Measurements from ENCODE around the gene CCL25. TPM values are rescaled to one million over a fixed set of nuclear protein-coding genes. Genes with fewer than 3 reads are reported as not detected.
"Not testable (repeated sequence)": the region's sequence is repeated elsewhere in the genome, so short reads cannot be mapped to it uniquely, and the experiment has no call there.

CCL25 gene
- polyA plus RNA-seq, 1 donor = 1,345 TPM

GRCh38 chr19:8023371-8023770 is 29.2 kb upstream of the CCL25 start:
- H3K9me3 ChIP-seq (ENCODE audit: control insufficient read depth, low read depth, low read length) = no peaks in the 10 kb centered on the region
- DNase-seq = no peak
- H3K27ac ChIP-seq (ENCODE audit: low read length) = no peak overlapping the region
- 91% methylated on average over 4 of the region's 5 CpGs for WGBS (ENCODE audit: insufficient coverage, low lambda C conversion rate)
- no peaks in the 10 kb centered on the region for H3K27me3 ChIP-seq (ENCODE audit: control insufficient read depth, insufficient read depth, low read length)
- no peak overlapping the region for H3K4me3 ChIP-seq (ENCODE audit: low read length)
- peaks cover 12% of the 10 kb centered on the region for H3K4me1 ChIP-seq (ENCODE audit: control insufficient read depth, insufficient read depth, low read length)
- H3K36me3 ChIP-seq (ENCODE audit: control insufficient read depth, insufficient read depth, low read length) = no peaks in the 10 kb centered on the region

DNA sequence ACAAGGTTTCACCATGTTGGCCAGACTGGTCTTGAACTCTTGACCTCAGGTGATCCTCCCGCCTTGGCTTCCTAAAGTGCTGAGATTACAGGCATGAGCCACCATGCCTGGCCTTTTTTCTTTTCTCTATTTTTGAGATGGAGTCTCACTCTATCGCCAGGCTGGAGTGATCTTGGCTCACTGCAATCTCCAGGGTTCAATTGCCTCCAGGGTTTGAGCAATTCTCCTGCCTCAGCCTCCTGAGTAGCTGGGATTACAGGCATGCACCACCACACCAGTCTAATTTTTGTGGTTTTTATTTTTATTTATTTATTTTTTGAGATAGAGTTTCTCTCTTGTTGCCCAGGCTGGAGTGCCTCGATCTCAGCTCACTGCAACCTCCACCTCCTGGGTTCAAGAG is 28.3 kb upstream of the CCL25 start:
- peaks cover 21% of the 10 kb centered on the region for H3K4me1 ChIP-seq (ENCODE audit: control insufficient read depth, insufficient read depth, low read length)
- not testable (repeated sequence) for DNase-seq; H3K36me3 ChIP-seq (ENCODE audit: control insufficient read depth, insufficient read depth, low read length); H3K4me3 ChIP-seq (ENCODE audit: low read length); H3K27me3 ChIP-seq (ENCODE audit: control insufficient read depth, insufficient read depth, low read length); H3K9me3 ChIP-seq (ENCODE audit: control insufficient read depth, low read depth, low read length); H3K27ac ChIP-seq (ENCODE audit: low read length)
- 100% methylated on average over 1 of the region's 3 CpGs for WGBS (ENCODE audit: insufficient coverage, low lambda C conversion rate)

DNA sequence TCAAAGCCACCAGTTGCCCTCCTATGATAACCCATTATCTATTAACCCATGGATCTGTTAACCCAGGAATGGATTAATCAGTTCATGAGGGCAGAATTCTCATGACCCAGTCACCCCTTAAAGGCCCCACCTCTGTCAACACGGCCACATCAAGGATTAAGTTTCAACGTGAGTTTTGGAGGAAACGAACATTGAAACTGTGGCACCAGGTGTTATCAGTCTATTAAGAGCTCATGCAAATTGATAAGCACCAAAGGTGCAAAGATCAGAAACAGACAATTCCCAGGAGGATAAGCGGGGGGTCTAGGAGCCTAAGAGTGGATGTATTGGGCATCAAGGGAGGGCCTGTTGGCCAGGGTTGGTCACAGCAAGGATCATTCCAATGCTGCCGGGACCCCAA is 27.2 kb upstream of the CCL25 start:
- Histone ChIP-seq H3K36me3 (ENCODE audit: control insufficient read depth, insufficient read depth, low read length) (no peaks in the 10 kb centered on the region), H3K27ac (ENCODE audit: low read length) (peak overlapping the region; percentile 11), H3K27me3 (ENCODE audit: control insufficient read depth, insufficient read depth, low read length) (no peaks in the 10 kb centered on the region), H3K4me3 (ENCODE audit: low read length) (no peak overlapping the region), H3K4me1 (ENCODE audit: control insufficient read depth, insufficient read depth, low read length) (peaks cover 26% of the 10 kb centered on the region), H3K9me3 (ENCODE audit: control insufficient read depth, low read depth, low read length) (no peaks in the 10 kb centered on the region)
- no CpG with 5 or more reads among the region's 5 CpGs for WGBS (ENCODE audit: insufficient coverage, low lambda C conversion rate)
- DNase-seq = peak; percentile 62 to 92

DNA sequence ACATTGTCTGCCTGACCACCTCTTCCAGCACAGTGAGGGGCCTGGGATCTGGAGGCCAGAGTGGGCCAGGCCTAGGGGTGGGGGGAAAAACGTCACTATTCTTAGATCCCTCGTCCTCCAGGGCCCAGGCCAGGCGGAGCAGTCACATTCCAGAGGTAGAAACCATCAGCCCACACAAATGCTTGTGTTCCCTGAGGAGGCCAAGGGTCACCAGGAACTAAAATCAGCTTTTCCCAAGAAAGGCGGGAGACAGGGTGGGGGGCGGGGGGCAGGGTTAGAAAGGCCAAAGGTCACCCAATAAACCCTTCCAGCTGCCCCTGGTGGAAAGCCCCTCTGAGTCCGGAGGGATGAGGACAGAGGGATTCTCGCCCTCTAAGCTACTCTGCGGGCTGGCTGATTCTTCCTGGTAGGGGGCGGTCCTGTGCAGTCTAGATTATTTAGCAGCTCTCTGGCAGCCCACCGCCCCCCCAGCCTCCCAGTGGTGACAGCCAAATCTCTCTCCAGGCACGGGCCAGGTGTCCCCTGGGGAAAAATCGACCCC is 23.5 kb upstream of the CCL25 start:
- H3K27ac ChIP-seq (ENCODE audit: low read length) = peak overlapping the region; percentile 81
- H3K4me1 ChIP-seq (ENCODE audit: control insufficient read depth, insufficient read depth, low read length) = peaks cover 47% of the 10 kb centered on the region
- WGBS (ENCODE audit: insufficient coverage, low lambda C conversion rate) = no CpG with 5 or more reads among the region's 12 CpGs
- no peak overlapping the region for H3K4me3 ChIP-seq (ENCODE audit: low read length)
- H3K9me3 ChIP-seq (ENCODE audit: control insufficient read depth, low read depth, low read length) = peaks cover 4% of the 10 kb centered on the region
- peak; percentile 58 to 84 for DNase-seq
- H3K27me3 ChIP-seq (ENCODE audit: control insufficient read depth, insufficient read depth, low read length) = no peaks in the 10 kb centered on the region
- no peaks in the 10 kb centered on the region for H3K36me3 ChIP-seq (ENCODE audit: control insufficient read depth, insufficient read depth, low read length)

DNA sequence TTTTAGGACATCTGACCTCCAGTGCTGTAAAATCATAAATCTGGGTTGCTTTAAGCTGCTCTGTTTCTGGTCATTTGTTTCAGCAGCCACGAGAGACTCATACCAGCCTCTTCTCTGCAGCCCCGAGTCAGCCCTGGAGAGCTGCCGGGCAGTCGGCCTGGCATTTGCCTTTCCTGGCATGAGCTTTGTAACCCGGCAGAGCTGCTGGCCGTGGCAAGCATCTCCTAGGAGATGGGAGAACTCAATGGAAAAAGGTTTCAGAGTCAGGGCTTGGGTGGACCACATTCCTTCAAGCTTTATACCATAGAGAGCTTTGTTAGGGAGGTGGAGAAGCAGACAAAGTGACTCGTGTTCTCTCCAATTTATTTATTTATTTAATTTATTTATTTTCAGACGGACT is 21.6 kb upstream of the CCL25 start:
- peaks cover 4% of the 10 kb centered on the region for H3K9me3 ChIP-seq (ENCODE audit: control insufficient read depth, low read depth, low read length)
- H3K36me3 ChIP-seq (ENCODE audit: control insufficient read depth, insufficient read depth, low read length) = no peaks in the 10 kb centered on the region
- H3K27ac ChIP-seq (ENCODE audit: low read length) = no peak overlapping the region
- no peak overlapping the region for H3K4me3 ChIP-seq (ENCODE audit: low read length)
- H3K4me1 ChIP-seq (ENCODE audit: control insufficient read depth, insufficient read depth, low read length) = peaks cover 52% of the 10 kb centered on the region
- no peak for DNase-seq
- no peaks in the 10 kb centered on the region for H3K27me3 ChIP-seq (ENCODE audit: control insufficient read depth, insufficient read depth, low read length)
- no CpG with 5 or more reads among the region's 8 CpGs for WGBS (ENCODE audit: insufficient coverage, low lambda C conversion rate)

GRCh38 chr19:8033287-8034177 is 19.0 kb upstream of the CCL25 start:
- H3K9me3 ChIP-seq (ENCODE audit: control insufficient read depth, low read depth, low read length); H3K27me3 ChIP-seq (ENCODE audit: control insufficient read depth, insufficient read depth, low read length); H3K36me3 ChIP-seq (ENCODE audit: control insufficient read depth, insufficient read depth, low read length); H3K4me3 ChIP-seq (ENCODE audit: low read length): not testable (repeated sequence)
- WGBS (ENCODE audit: insufficient coverage, low lambda C conversion rate) = 20% methylated on average over 1 of the region's 22 CpGs
- peak; percentile 76 to 91 for DNase-seq
- peak overlapping the region; percentile 82 for H3K27ac ChIP-seq (ENCODE audit: low read length)
- peaks cover 49% of the 10 kb centered on the region for H3K4me1 ChIP-seq (ENCODE audit: control insufficient read depth, insufficient read depth, low read length)

DNA sequence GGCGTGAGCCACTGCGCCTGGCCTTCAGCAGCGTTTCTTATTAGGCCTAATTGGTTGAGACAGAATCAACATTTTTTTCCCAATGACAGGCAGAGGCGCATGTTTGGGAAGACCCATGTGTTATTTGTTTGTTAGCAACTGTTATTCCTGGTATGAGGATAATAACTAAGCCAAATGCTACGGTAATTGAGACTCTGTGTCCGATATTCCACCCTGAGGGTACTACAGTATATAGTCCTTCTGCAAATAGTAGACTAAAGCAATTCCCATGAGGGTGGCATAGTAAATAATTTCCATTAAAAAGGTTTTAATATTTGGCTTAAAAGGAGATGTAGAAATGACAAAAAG is 18.4 kb upstream of the CCL25 start:
- DNase-seq = no peak
- peak overlapping the region; percentile 82 for H3K27ac ChIP-seq (ENCODE audit: low read length)
- peaks cover 4% of the 10 kb centered on the region for H3K9me3 ChIP-seq (ENCODE audit: control insufficient read depth, low read depth, low read length)
- no CpG with 5 or more reads among the region's 6 CpGs for WGBS (ENCODE audit: insufficient coverage, low lambda C conversion rate)
- no peaks in the 10 kb centered on the region for H3K36me3 ChIP-seq (ENCODE audit: control insufficient read depth, insufficient read depth, low read length)
- peaks cover 44% of the 10 kb centered on the region for H3K4me1 ChIP-seq (ENCODE audit: control insufficient read depth, insufficient read depth, low read length)
- no peaks in the 10 kb centered on the region for H3K27me3 ChIP-seq (ENCODE audit: control insufficient read depth, insufficient read depth, low read length)
- no peak overlapping the region for H3K4me3 ChIP-seq (ENCODE audit: low read length)

- peaks cover 44% of the 10 kb centered on the region for H3K4me1 ChIP-seq (ENCODE audit: control insufficient read depth, insufficient read depth, low read length)
- H3K4me3 ChIP-seq (ENCODE audit: low read length) = no peak overlapping the region
- H3K9me3 ChIP-seq (ENCODE audit: control insufficient read depth, low read depth, low read length) = no peaks in the 10 kb centered on the region
- H3K27me3 ChIP-seq (ENCODE audit: control insufficient read depth, insufficient read depth, low read length) = no peaks in the 10 kb centered on the region
- no peaks in the 10 kb centered on the region for H3K36me3 ChIP-seq (ENCODE audit: control insufficient read depth, insufficient read depth, low read length)
- H3K27ac ChIP-seq (ENCODE audit: low read length) = peak overlapping the region; percentile 8
- DNase-seq = no peak
- 100% methylated on average over 1 of the region's 7 CpGs for WGBS (ENCODE audit: insufficient coverage, low lambda C conversion rate)
Measured at GRCh38 chr19:8036434-8037099, 16.0 kb upstream of the CCL25 start.

DNA sequence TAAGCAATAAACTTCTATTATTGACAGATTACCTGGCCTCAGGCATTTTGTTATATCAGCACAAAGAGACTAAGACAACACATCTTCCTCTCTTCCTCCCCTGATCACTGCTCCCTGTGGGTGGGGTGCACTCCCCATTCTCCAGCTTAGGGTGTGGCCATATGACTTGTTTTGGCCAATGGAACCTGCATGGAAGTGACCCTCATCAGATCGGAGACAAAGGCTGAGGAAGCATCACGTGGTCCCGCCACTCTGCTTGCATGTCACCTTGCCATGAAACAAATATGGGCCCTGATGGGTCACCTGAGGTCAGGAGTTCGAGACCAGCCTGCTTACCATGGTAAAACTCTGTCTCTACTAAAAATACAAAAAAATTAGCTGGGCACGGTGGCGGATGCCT is 13.7 kb upstream of the CCL25 start:
- H3K4me3 ChIP-seq (ENCODE audit: low read length) = no peak overlapping the region
- H3K4me1 ChIP-seq (ENCODE audit: control insufficient read depth, insufficient read depth, low read length) = peaks cover 26% of the 10 kb centered on the region
- H3K27me3 ChIP-seq (ENCODE audit: control insufficient read depth, insufficient read depth, low read length) = no peaks in the 10 kb centered on the region
- H3K27ac ChIP-seq (ENCODE audit: low read length) = no peak overlapping the region
- H3K36me3 ChIP-seq (ENCODE audit: control insufficient read depth, insufficient read depth, low read length) = no peaks in the 10 kb centered on the region
- no peak for DNase-seq
- H3K9me3 ChIP-seq (ENCODE audit: control insufficient read depth, low read depth, low read length) = no peaks in the 10 kb centered on the region
- no CpG with 5 or more reads among the region's 6 CpGs for WGBS (ENCODE audit: insufficient coverage, low lambda C conversion rate)

- Histone ChIP-seq H3K4me3 (ENCODE audit: low read length) (no peak overlapping the region), H3K4me1 (ENCODE audit: control insufficient read depth, insufficient read depth, low read length) (peaks cover 23% of the 10 kb centered on the region), H3K27me3 (ENCODE audit: control insufficient read depth, insufficient read depth, low read length) (no peaks in the 10 kb centered on the region), H3K36me3 (ENCODE audit: control insufficient read depth, insufficient read depth, low read length) (no peaks in the 10 kb centered on the region), H3K9me3 (ENCODE audit: control insufficient read depth, low read depth, low read length) (no peaks in the 10 kb centered on the region), H3K27ac (ENCODE audit: low read length) (no peak overlapping the region)
- WGBS (ENCODE audit: insufficient coverage, low lambda C conversion rate) = no CpG with 5 or more reads among the region's 3 CpGs
- no peak for DNase-seq
Measured at GRCh38 chr19:8039231-8039630, 13.3 kb upstream of the CCL25 start.
